Liver (tissue), 9 donors: Measurements from ENCODE around the gene EBF3. TPM values are rescaled to one million over a fixed set of nuclear protein-coding genes. Genes with fewer than 3 reads are reported as not detected.

Experiments used
- DNase-seq: peaks from one replicate; pipeline ENCODE4 v3.0.0-alpha.2; 2017; ENCODE audit warnings: low spot score
- H3K27ac ChIP-seq, 2 donors: one replicate each; pipeline ENCODE4 v1.7.0; 2013; ENCODE audit warnings: inconsistent platforms in 2 of 2, low read length in 2 of 2, control low read depth in 1 of 2, low read depth in 1 of 2, mild to moderate bottlenecking in 1 of 2
- H3K27me3 ChIP-seq, 4 donors: one replicate each; pipeline versions ENCODE4 v1.6.1 to v1.7.0; 2013; ENCODE audit warnings: low read length in 3 of 4, inconsistent platforms in 1 of 4, mild to moderate bottlenecking in 1 of 4, moderate library complexity in 1 of 4; ENCODE audit not compliant: control insufficient read depth in 4 of 4, insufficient read depth in 4 of 4
- H3K36me3 ChIP-seq, 4 donors: one replicate each; pipeline versions ENCODE4 v1.6.1 to v1.7.0; 2013; ENCODE audit warnings: low read length in 3 of 4, mild to moderate bottlenecking in 3 of 4, low read depth in 1 of 4, moderate library complexity in 1 of 4; ENCODE audit not compliant: control insufficient read depth in 4 of 4, insufficient read depth in 3 of 4
- H3K4me1 ChIP-seq, 4 donors: one replicate each; pipeline versions ENCODE4 v1.6.1 to v1.7.0; 2013; ENCODE audit warnings: low read length in 3 of 4, mild to moderate bottlenecking in 3 of 4, moderate library complexity in 1 of 4; ENCODE audit not compliant: control insufficient read depth in 4 of 4, insufficient read depth in 4 of 4
- H3K4me3 ChIP-seq, 3 donors: one replicate each; pipeline versions ENCODE4 v1.6.1 to v1.7.0; 2013; ENCODE audit warnings: low read length in 3 of 3, control low read depth in 1 of 3, low read depth in 1 of 3, mild to moderate bottlenecking in 1 of 3
- H3K9ac ChIP-seq, 2 donors: one replicate each; pipeline ENCODE4 v1.7.0; 2013; ENCODE audit warnings: low read length in 2 of 2, mild to moderate bottlenecking in 2 of 2, moderate library complexity in 2 of 2, control low read depth in 1 of 2, low read depth in 1 of 2
- H3K9me3 ChIP-seq, 4 donors: one replicate each; pipeline versions ENCODE4 v1.6.1 to v1.7.0; 2013; ENCODE audit warnings: low read length in 3 of 4; ENCODE audit not compliant: control insufficient read depth in 4 of 4
- EGR1 ChIP-seq, 2 donors: IDR thresholded peaks; 2 replicates each; pipeline ENCODE4 v1.6.1; 2016 to 2018; ENCODE audit warnings: antibody characterized with exemption in 2 of 2, low read depth in 2 of 2
- FOXA1 ChIP-seq: IDR thresholded peaks from 2 replicates; pipeline ENCODE4 v1.6.1; 2016; ENCODE audit warnings: antibody characterized with exemption
- FOXA2 ChIP-seq: IDR thresholded peaks from 2 replicates; pipeline ENCODE4 v1.6.1; 2016; ENCODE audit warnings: antibody characterized with exemption
- GABPA ChIP-seq, 2 donors: IDR thresholded peaks in 1 of 2; conservative IDR thresholded peaks in 1 of 2; 2 replicates each; pipeline ENCODE4 v1.6.1; 2016; ENCODE audit warnings: antibody characterized with exemption in 2 of 2, mild to moderate bottlenecking in 1 of 2, moderate library complexity in 1 of 2
- HNF4A ChIP-seq, 2 donors: conservative IDR thresholded peaks; 2 replicates each; pipeline ENCODE4 v1.6.1; 2016; ENCODE audit warnings: antibody characterized with exemption in 2 of 2, mild to moderate bottlenecking in 2 of 2
- NR2F2 ChIP-seq: IDR thresholded peaks from 2 replicates; pipeline ENCODE4 v1.6.1; 2016; ENCODE audit warnings: antibody characterized with exemption
- RAD21 ChIP-seq, 2 donors: IDR thresholded peaks; 2 replicates each; pipeline ENCODE4 v1.6.1; 2016; ENCODE audit warnings: antibody characterized with exemption in 2 of 2, mild to moderate bottlenecking in 2 of 2
- TAF1 ChIP-seq: conservative IDR thresholded peaks from 2 replicates; pipeline ENCODE4 v1.6.1; 2016; ENCODE audit warnings: antibody characterized with exemption, mild to moderate bottlenecking
- YY1 ChIP-seq: IDR thresholded peaks from 2 replicates; pipeline ENCODE4 v1.6.1; 2016; ENCODE audit warnings: antibody characterized with exemption, mild to moderate bottlenecking
- WGBS: extraction: QIAGEN DNeasy Blood & Tissue Kit; methylation state at CpG from one replicate; pipeline ENCODE4 v1.1.7; 2013; 5-methylcytosine and 5-hydroxymethylcytosine counted together
- polyA plus RNA-seq, 2 donors: library from polyadenylated mRNA; stranded (reverse) in 1 of 2; unstranded in 1 of 2; fragments of 200-250 nt in 1 of 2; fragments of >200 nt in 1 of 2; fragmentation: Nextera tagmentation in 1 of 2; extraction: Ambion mirVana in 1 of 2; gene quantifications; one replicate each; pipeline versions ENCODE4 v1.2.1 to v1.2.3, GENCODE V29; 2013 to 2015
- total RNA-seq, 2 donors: library from RNA; depleted of rRNA; stranded (reverse); fragments of >200 nt; gene quantifications; one replicate each; pipeline ENCODE4 v1.2.3, GENCODE V29; 2014
- TF ChIP-seq, protein P1 (sequence below): IDR thresholded peaks from 2 replicates; pipeline ENCODE4 v1.6.1; 2016; ENCODE audit warnings: antibody characterized with exemption
- TF ChIP-seq, protein P2 (sequence below): IDR thresholded peaks from 2 replicates; pipeline ENCODE4 v1.6.1; 2016; ENCODE audit warnings: antibody characterized with exemption
- TF ChIP-seq, protein P3 (sequence below): fragments of 150-350 bp; IDR thresholded peaks from 2 replicates; pipeline ENCODE4 v1.5.1; 2017; ENCODE audit warnings: improper control_type of control experiment, low read depth, low read length; ENCODE audit not compliant: missing input control
- TF ChIP-seq, protein P4 (sequence below): IDR thresholded peaks from 2 replicates; pipeline ENCODE4 v1.6.1; 2016; ENCODE audit warnings: antibody characterized with exemption
- TF ChIP-seq, protein P5 (sequence below): IDR thresholded peaks from 2 replicates; pipeline ENCODE4 v1.6.1; 2016; ENCODE audit warnings: antibody characterized with exemption, mild to moderate bottlenecking
- donor health status: healthy.
- donor health status: healthy.
- donor health status: healthy.
- donor health status: healthy.
- donor health status: healthy.

EBF3 gene, protein sequence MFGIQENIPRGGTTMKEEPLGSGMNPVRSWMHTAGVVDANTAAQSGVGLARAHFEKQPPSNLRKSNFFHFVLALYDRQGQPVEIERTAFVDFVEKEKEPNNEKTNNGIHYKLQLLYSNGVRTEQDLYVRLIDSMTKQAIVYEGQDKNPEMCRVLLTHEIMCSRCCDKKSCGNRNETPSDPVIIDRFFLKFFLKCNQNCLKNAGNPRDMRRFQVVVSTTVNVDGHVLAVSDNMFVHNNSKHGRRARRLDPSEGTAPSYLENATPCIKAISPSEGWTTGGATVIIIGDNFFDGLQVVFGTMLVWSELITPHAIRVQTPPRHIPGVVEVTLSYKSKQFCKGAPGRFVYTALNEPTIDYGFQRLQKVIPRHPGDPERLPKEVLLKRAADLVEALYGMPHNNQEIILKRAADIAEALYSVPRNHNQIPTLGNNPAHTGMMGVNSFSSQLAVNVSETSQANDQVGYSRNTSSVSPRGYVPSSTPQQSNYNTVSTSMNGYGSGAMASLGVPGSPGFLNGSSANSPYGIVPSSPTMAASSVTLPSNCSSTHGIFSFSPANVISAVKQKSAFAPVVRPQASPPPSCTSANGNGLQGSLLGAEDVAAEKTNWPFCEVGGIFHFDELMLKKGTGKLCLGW
- total RNA-seq = not detected
- polyA plus RNA-seq = under 1 TPM; 0.02 to 0.08 TPM

DNA sequence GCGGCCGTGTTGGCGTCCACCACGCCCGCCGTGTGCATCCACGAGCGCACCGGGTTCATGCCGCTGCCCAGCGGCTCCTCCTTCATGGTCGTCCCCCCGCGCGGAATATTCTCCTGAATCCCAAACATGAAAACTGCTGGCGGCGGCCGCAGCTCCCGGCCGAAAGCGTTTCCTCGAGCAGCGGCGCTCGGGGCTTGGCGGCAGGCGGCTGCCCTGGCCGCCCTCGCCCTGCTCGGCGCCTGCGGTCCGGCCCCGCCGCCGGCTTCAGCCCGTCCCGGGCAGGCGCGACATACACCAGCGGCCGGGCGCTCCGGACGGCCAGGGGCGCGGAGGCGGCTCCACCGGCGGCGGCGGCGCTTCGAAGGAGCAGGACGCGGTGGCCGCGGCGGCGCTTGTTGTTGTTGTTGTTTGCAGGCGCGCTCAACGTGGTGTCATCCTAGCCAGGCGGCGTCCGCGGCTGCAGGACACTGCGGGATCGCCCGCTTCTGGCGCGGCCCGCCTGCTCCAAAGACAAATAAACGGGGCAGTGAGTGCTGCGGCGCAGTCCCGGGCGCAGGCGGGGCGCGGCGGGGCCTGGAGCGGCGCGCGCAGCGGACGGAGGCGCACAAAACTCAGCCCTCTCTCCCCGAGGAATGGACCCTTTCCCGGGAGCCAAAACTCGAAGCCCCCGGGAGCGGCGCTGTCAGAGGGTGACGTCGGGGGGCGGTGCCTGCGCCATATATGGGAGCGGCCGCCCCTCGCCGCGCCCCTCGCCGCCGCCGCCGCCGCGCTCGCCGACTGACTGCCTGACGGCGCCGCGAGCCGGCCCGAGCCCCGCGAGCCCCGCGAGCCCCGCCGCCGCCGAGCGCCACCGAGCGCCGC lies at the start of gene EBF3:
TSS of gene EBF3 (minus strand) at position 634 of the 861 bp plus-strand sequence. CDS start at position 128, 506 bp downstream.
- Histone ChIP-seq H3K4me3 (peak within 1 kb of the TSS in 2 of 3 donors; percentile 45 to 57), H3K9me3 (no peaks in the 10 kb centered on the region), H3K9ac (no peak within 1 kb of the TSS), H3K27ac (no peak within 1 kb of the TSS), H3K36me3 (no peaks in the 10 kb centered on the region), H3K27me3 (peaks cover 8 to 36% (median 20%) of the 10 kb centered on the region in 4 donors), H3K4me1 (peaks cover 26 to 59% (median 37%) of the 10 kb centered on the region in 4 donors)
- TF ChIP-seq, protein P1, sequence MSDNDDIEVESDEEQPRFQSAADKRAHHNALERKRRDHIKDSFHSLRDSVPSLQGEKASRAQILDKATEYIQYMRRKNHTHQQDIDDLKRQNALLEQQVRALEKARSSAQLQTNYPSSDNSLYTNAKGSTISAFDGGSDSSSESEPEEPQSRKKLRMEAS = no peak
- TF ChIP-seq NR2F2 = no peak
- TF ChIP-seq, protein P2, sequence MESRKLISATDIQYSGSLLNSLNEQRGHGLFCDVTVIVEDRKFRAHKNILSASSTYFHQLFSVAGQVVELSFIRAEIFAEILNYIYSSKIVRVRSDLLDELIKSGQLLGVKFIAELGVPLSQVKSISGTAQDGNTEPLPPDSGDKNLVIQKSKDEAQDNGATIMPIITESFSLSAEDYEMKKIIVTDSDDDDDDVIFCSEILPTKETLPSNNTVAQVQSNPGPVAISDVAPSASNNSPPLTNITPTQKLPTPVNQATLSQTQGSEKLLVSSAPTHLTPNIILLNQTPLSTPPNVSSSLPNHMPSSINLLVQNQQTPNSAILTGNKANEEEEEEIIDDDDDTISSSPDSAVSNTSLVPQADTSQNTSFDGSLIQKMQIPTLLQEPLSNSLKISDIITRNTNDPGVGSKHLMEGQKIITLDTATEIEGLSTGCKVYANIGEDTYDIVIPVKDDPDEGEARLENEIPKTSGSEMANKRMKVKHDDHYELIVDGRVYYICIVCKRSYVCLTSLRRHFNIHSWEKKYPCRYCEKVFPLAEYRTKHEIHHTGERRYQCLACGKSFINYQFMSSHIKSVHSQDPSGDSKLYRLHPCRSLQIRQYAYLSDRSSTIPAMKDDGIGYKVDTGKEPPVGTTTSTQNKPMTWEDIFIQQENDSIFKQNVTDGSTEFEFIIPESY = no peak
- TF ChIP-seq RAD21 (IDR thresholded peaks at IDR 0.05) = no peak
- TF ChIP-seq, protein P3, sequence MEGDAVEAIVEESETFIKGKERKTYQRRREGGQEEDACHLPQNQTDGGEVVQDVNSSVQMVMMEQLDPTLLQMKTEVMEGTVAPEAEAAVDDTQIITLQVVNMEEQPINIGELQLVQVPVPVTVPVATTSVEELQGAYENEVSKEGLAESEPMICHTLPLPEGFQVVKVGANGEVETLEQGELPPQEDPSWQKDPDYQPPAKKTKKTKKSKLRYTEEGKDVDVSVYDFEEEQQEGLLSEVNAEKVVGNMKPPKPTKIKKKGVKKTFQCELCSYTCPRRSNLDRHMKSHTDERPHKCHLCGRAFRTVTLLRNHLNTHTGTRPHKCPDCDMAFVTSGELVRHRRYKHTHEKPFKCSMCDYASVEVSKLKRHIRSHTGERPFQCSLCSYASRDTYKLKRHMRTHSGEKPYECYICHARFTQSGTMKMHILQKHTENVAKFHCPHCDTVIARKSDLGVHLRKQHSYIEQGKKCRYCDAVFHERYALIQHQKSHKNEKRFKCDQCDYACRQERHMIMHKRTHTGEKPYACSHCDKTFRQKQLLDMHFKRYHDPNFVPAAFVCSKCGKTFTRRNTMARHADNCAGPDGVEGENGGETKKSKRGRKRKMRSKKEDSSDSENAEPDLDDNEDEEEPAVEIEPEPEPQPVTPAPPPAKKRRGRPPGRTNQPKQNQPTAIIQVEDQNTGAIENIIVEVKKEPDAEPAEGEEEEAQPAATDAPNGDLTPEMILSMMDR = no peak
- TF ChIP-seq, protein P4, sequence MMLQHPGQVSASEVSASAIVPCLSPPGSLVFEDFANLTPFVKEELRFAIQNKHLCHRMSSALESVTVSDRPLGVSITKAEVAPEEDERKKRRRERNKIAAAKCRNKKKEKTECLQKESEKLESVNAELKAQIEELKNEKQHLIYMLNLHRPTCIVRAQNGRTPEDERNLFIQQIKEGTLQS = no peak
- TF ChIP-seq YY1 = no peak
- TF ChIP-seq FOXA2 = no peak
- TF ChIP-seq FOXA1 = no peak
- no peak for TF ChIP-seq TAF1
- TF ChIP-seq HNF4A (conservative IDR thresholded peaks at IDR 0.05) = no peak
- WGBS = 2% methylated on average over 131 of the region's 131 CpGs
- peak; percentile 33 for DNase-seq

DNA sequence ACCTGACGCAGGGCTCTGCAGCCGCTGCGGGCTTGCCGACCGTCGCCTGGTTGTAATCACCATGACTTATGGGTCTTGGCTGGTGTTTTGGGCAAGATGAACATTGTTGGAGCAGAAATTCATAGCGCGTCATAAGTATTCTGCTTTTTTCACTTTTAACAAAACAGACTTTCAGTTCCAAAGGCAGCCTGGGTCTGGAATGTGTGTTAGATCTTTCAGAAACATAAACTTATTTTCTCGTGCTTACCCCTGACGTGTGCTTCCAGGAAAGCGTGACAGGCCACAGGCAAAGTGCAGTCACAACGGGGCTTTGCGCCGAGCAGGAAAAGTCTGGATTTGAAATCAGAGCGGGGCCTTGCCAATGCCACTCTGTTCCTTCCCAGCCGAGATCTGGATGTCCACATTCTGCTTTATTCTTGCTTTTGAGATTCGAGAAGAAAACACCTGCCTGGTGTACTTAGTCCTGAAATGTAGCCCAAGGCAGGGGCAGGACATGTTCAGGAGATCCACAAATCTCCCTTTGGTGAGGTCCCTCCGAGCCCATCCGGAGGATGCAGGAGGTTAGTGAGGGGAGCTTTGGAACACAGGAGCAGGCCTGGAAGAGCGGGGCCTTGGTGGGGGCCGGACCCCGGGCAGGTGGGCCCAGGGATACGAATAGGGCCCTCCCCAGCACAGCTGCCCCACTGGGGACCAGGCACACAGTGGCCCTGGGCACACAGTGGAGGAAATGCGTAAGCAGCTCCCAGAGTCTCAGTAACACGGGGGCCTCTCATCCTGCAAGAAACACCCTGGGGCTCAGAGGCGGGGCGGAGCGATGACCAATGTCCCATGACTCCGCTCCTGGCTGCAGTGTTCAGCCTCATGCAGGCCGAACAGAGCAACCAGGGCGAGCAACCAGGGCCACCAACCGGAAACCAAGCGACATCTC lies 49.5 kb upstream of the EBF3 start:
- H3K27ac ChIP-seq = no peak overlapping the region
- H3K27me3 ChIP-seq = no peaks in the 10 kb centered on the region
- WGBS = 90% methylated on average over 33 of the region's 33 CpGs
- TF ChIP-seq, protein P5, sequence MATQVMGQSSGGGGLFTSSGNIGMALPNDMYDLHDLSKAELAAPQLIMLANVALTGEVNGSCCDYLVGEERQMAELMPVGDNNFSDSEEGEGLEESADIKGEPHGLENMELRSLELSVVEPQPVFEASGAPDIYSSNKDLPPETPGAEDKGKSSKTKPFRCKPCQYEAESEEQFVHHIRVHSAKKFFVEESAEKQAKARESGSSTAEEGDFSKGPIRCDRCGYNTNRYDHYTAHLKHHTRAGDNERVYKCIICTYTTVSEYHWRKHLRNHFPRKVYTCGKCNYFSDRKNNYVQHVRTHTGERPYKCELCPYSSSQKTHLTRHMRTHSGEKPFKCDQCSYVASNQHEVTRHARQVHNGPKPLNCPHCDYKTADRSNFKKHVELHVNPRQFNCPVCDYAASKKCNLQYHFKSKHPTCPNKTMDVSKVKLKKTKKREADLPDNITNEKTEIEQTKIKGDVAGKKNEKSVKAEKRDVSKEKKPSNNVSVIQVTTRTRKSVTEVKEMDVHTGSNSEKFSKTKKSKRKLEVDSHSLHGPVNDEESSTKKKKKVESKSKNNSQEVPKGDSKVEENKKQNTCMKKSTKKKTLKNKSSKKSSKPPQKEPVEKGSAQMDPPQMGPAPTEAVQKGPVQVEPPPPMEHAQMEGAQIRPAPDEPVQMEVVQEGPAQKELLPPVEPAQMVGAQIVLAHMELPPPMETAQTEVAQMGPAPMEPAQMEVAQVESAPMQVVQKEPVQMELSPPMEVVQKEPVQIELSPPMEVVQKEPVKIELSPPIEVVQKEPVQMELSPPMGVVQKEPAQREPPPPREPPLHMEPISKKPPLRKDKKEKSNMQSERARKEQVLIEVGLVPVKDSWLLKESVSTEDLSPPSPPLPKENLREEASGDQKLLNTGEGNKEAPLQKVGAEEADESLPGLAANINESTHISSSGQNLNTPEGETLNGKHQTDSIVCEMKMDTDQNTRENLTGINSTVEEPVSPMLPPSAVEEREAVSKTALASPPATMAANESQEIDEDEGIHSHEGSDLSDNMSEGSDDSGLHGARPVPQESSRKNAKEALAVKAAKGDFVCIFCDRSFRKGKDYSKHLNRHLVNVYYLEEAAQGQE = no peak
- TF ChIP-seq, protein P4 = no peak
- TF ChIP-seq FOXA1 = no peak
- no peak for TF ChIP-seq GABPA (IDR thresholded peaks at IDR 0.05 in 1 of 2, conservative IDR thresholded peaks at IDR 0.05 in 1 of 2)
- no peak for TF ChIP-seq FOXA2
- TF ChIP-seq, protein P1 = no peak
- no peak for TF ChIP-seq EGR1 (IDR thresholded peaks at IDR 0.05; ENCODE audit: low read depth in 2 of 2)

More for the DNA sequence above, 49.5 kb upstream of the EBF3 start:
- Histone ChIP-seq H3K9me3 (no peaks in the 10 kb centered on the region), H3K4me1 (no peaks in the 10 kb centered on the region), H3K4me3 (no peak overlapping the region), H3K36me3 (no peaks in the 10 kb centered on the region), H3K9ac (no peak overlapping the region)
- no peak for DNase-seq
